Right lobe of liver (tissue), 6 donors: ENCODE measurements around the gene CDC16. TPM values are rescaled to one million over a fixed set of nuclear protein-coding genes. Genes with fewer than 3 reads are reported as not detected.
"Not testable (repeated sequence)": the region's sequence is repeated elsewhere in the genome, so short reads cannot be mapped to it uniquely, and the experiment has no call there.

Experiments used
- ATAC-seq, 4 donors: fragments of 200-7000 bp; cut with Tn5 transposase; one replicate each; pipeline ENCODE4 v1.9.1; 2020; ENCODE audit warnings: mild to moderate bottlenecking in 4 of 4, moderate library complexity in 4 of 4
- DNase-seq, 3 donors: peaks; one replicate each; pipeline ENCODE4 v3.0.0-alpha.2; 2020
- H3K27ac ChIP-seq, 3 donors: fragments of 200-600 bp; one replicate each; pipeline ENCODE4 v1.8.0; 2022
- H3K27me3 ChIP-seq, 2 donors: fragments of 200-600 bp; one replicate each; pipeline ENCODE4 v1.8.0; 2022
- H3K36me3 ChIP-seq, 4 donors: fragments of 200-600 bp; sonication (generic) in 1 of 4; one replicate each; pipeline versions ENCODE4 v1.5.1 to v1.8.0; 2017 to 2022; ENCODE audit warnings: control low read depth in 1 of 4
- H3K4me1 ChIP-seq, 4 donors: fragments of 200-600 bp; sonication (generic) in 1 of 4; one replicate each; pipeline versions ENCODE4 v1.5.1 to v1.8.0; 2017 to 2022; ENCODE audit warnings: control low read depth in 1 of 4
- H3K4me3 ChIP-seq, 3 donors: fragments of 200-600 bp; one replicate each; pipeline ENCODE4 v1.8.0; 2022
- H3K9me3 ChIP-seq, 4 donors: fragments of 200-600 bp; sonication (generic) in 1 of 4; one replicate each; pipeline versions ENCODE4 v1.5.1 to v1.8.0; 2017 to 2022; ENCODE audit warnings: control low read depth in 1 of 4
- CTCF ChIP-seq, 4 donors: fragments of 200-600 bp in 3 of 4; fragments of 450-650 bp in 1 of 4; IDR thresholded peaks; one replicate each; pipeline versions ENCODE4 v1.5.1 to v1.8.0; 2016 to 2022; ENCODE audit warnings: antibody characterized with exemption in 4 of 4, mild to moderate bottlenecking in 2 of 4
- POLR2A ChIP-seq: fragments of 450-650 bp; IDR thresholded peaks from one replicate; pipeline ENCODE4 v1.6.1; 2017; ENCODE audit warnings: antibody characterized with exemption, mild to moderate bottlenecking
- WGBS: methylation state at CpG from one replicate; pipeline ENCODE4 v1.1.6; 2018; ENCODE audit warnings: low coverage, low lambda C conversion rate; ENCODE audit not compliant: insufficient coverage; ENCODE audit errors: missing lambda C conversion rate; 5-methylcytosine and 5-hydroxymethylcytosine counted together
- intact Hi-C, 2 donors: fragments of 100-400 bp; cut with DNase I; formaldehyde crosslinking; loops; one replicate each; pipeline versions ENCODE4 v1.11.2 to v1.14.1; 2022
- total RNA-seq, 6 experiments: library from RNA; depleted of rRNA in 2 of 6; stranded (reverse); fragments of >200 nt in 2 of 6; fragmentation: NEBNext Ultra II Directional in 3 of 6; extraction: Animal tissue kit (Norgen Biotek cat#: 25700) in 3 of 6; gene quantifications; one replicate each; pipeline versions ENCODE4 v1.1.0 to v1.2.4, GENCODE V29; 2016 to 2023
- donor health status: DM: no; HTN: yes; CAD: no.
- donor health status: DM: no; HTN: no; CAD: no.
- donor health status: DM: no; HTN: no; CAD: no.
- donor health status: DM: no; HTN: yes; CAD: no.
- donor health status: DM: no; HTN: yes; CAD: no.

The CDC16 gene
- total RNA-seq, 6 experiments from 2014 or later: 28.4 to 47.6 (median 35.8) TPM

GRCh38 chr13:114261328-114261965, 26.8 kb downstream of the CDC16 start:
- Histone ChIP-seq H3K36me3 (peaks cover 5 to 95% (median 53%) of the 10 kb centered on the region in 4 donors), H3K9me3 (no peaks in the 10 kb centered on the region), H3K27ac (no peak overlapping the region), H3K4me3 (no peak overlapping the region), H3K27me3 (no peaks in the 10 kb centered on the region), H3K4me1 (no peaks in the 10 kb centered on the region)
- no peak for TF ChIP-seq POLR2A
- TF ChIP-seq CTCF (IDR thresholded peaks at IDR 0.05): no peak
- intact Hi-C loops: no loop called here
- DNase-seq: no peak
- 79% methylated on average over 3 of the region's 3 CpGs for WGBS
- no peak for ATAC-seq

- WGBS: 68% methylated on average over 5 of the region's 5 CpGs
- H3K36me3 ChIP-seq: peaks cover 5 to 92% (median 47%) of the 10 kb centered on the region in 4 donors
- TF ChIP-seq POLR2A: no peak
- H3K4me3 ChIP-seq: no peak overlapping the region
- no peak for DNase-seq
- intact Hi-C loops: no loop called here
- H3K9me3 ChIP-seq: no peaks in the 10 kb centered on the region
- no peak for ATAC-seq
- H3K27ac ChIP-seq: no peak overlapping the region
- no peaks in the 10 kb centered on the region for H3K27me3 ChIP-seq
- no peaks in the 10 kb centered on the region for H3K4me1 ChIP-seq
These were observed 28.9 kb downstream of the CDC16 start for GRCh38 chr13:114263578-114263977.

- DNase-seq, H3K27ac ChIP-seq, H3K4me3 ChIP-seq, ATAC-seq, H3K9me3 ChIP-seq, H3K27me3 ChIP-seq, intact Hi-C loops, H3K4me1 ChIP-seq: not testable (repeated sequence)
- peaks cover 5 to 91% (median 49%) of the 10 kb centered on the region in 4 donors for H3K36me3 ChIP-seq
- 96% methylated on average over 9 of the region's 13 CpGs for WGBS
These were observed 29.6 kb downstream of the CDC16 start for GRCh38 chr13:114264313-114264712.

- Histone ChIP-seq H3K36me3 (peaks cover 5 to 87% (median 44%) of the 10 kb centered on the region in 4 donors), H3K4me1 (no peaks in the 10 kb centered on the region), H3K4me3 (no peak overlapping the region), H3K9me3 (no peaks in the 10 kb centered on the region), H3K27me3 (no peaks in the 10 kb centered on the region), H3K27ac (no peak overlapping the region)
- TF ChIP-seq POLR2A: no peak
- no peak for TF ChIP-seq CTCF (IDR thresholded peaks at IDR 0.05)
- intact Hi-C loops: no loop called here
- ATAC-seq: no peak
- 90% methylated on average over 8 of the region's 8 CpGs for WGBS
- DNase-seq: no peak
These were observed 30.4 kb downstream of the CDC16 start for GRCh38 chr13:114264886-114265611.

- H3K27ac ChIP-seq: no peak overlapping the region
- WGBS: 90% methylated on average over 5 of the region's 5 CpGs
- intact Hi-C loops: no loop called here
These were observed 31.5 kb downstream of the CDC16 start for GRCh38 chr13:114266241-114266640.

More at GRCh38 chr13:114266241-114266640, 31.5 kb downstream of the CDC16 start:
- Histone ChIP-seq H3K4me3 (no peak overlapping the region), H3K4me1 (no peaks in the 10 kb centered on the region), H3K9me3 (no peaks in the 10 kb centered on the region), H3K36me3 (peaks cover 0 to 75% (median 36%) of the 10 kb centered on the region in 4 donors), H3K27me3 (no peaks in the 10 kb centered on the region)
- ATAC-seq: no peak
- no peak for TF ChIP-seq CTCF (IDR thresholded peaks at IDR 0.05)
- no peak for TF ChIP-seq POLR2A
- no peak for DNase-seq
